Breast epithelium (tissue), 4 donors: ENCODE data around the gene RCAN1. TPM values are rescaled to one million over a fixed set of nuclear protein-coding genes. Genes with fewer than 3 reads are reported as not detected.
A peak's percentile ranks its signal among the peaks of the same experiment; 100 is the strongest.

Experiments
- DNase-seq, 2 donors: peaks; one replicate each; pipeline ENCODE4 v3.0.0-alpha.2; 2019; ENCODE audit warnings: low spot score in 2 of 2
- H3K27ac ChIP-seq, 2 donors: fragments of 200-600 bp; sonication (generic) in 1 of 2; one replicate each; pipeline ENCODE4 v1.5.1; 2016 to 2019; ENCODE audit warnings: mild to moderate bottlenecking in 1 of 2
- H3K27me3 ChIP-seq, 2 donors: fragments of 200-600 bp; sonication (generic) in 1 of 2; one replicate each; pipeline versions ENCODE4 v1.5.1 to v1.6.0; 2017 to 2019; ENCODE audit warnings: control low read depth in 1 of 2, mild to moderate bottlenecking in 1 of 2
- H3K36me3 ChIP-seq: fragments of 200-600 bp; one replicate; pipeline ENCODE4 v1.5.1; 2019
- H3K4me1 ChIP-seq, 2 donors: fragments of 200-600 bp; sonication (generic); one replicate each; pipeline ENCODE4 v1.5.1; 2016 to 2019; ENCODE audit warnings: control low read depth in 1 of 2
- H3K4me3 ChIP-seq, 3 donors: fragments of 200-600 bp; sonication (generic); 1 replicate in 2 of 3; 2 replicates in 1 of 3; pipeline ENCODE4 v1.5.1; 2016 to 2019; ENCODE audit warnings: mild to moderate bottlenecking in 3 of 3, moderate library complexity in 2 of 3
- H3K9me3 ChIP-seq, 2 donors: fragments of 200-600 bp; sonication (generic) in 1 of 2; one replicate each; pipeline ENCODE4 v1.5.1; 2016 to 2019; ENCODE audit warnings: control low read depth in 1 of 2
- CTCF ChIP-seq, 3 donors: fragments of 450-650 bp; IDR thresholded peaks; one replicate each; pipeline ENCODE4 v1.5.1; 2016 to 2017; ENCODE audit warnings: antibody characterized with exemption in 3 of 3, mild to moderate bottlenecking in 3 of 3, moderate library complexity in 3 of 3
- POLR2A ChIP-seq: fragments of 450-650 bp; IDR thresholded peaks from one replicate; pipeline ENCODE4 v1.6.1; 2016; ENCODE audit warnings: antibody characterized with exemption, mild to moderate bottlenecking, moderate library complexity
- POLR2AphosphoS5 ChIP-seq, 3 donors: sonication (generic); formaldehyde crosslinking; IDR thresholded peaks; one replicate each; pipeline ENCODE4 v1.6.1; 2017; ENCODE audit warnings: antibody characterized with exemption in 3 of 3
- intact Hi-C: fragments of 100-400 bp; cut with DNase I; formaldehyde crosslinking; loops from one replicate; pipeline ENCODE4 v1.15.1; 2023; ENCODE audit warnings: low total_unique reads
- total RNA-seq, 3 donors: library from RNA; depleted of rRNA; stranded (reverse); fragments of >200 nt; gene quantifications; one replicate each; pipeline ENCODE4 v1.1.0, GENCODE V29; 2016

RCAN1 gene
- total RNA-seq, 3 donors from 2014 or later: 30.1 to 73.0 (median 47.9) TPM

GRCh38 chr21:34615487-34615814 is 538 bp upstream of the RCAN1 start:
- DNase-seq: no peak
- Histone ChIP-seq H3K4me1 (peaks cover 0 to 10% of the 10 kb centered on the region in 2 donors), H3K4me3 (peak overlapping the region; percentile 68 to 91 (median 82)), H3K36me3 (no peaks in the 10 kb centered on the region), H3K27me3 (no peaks in the 10 kb centered on the region), H3K9me3 (no peaks in the 10 kb centered on the region), H3K27ac (peak overlapping the region; percentile 86 to 93)
- TF ChIP-seq POLR2AphosphoS5 (IDR thresholded peaks at IDR 0.05) (no peak), CTCF (IDR thresholded peaks at IDR 0.05) (no peak), POLR2A (no peak)
- intact Hi-C loops: no loop called here

DNA sequence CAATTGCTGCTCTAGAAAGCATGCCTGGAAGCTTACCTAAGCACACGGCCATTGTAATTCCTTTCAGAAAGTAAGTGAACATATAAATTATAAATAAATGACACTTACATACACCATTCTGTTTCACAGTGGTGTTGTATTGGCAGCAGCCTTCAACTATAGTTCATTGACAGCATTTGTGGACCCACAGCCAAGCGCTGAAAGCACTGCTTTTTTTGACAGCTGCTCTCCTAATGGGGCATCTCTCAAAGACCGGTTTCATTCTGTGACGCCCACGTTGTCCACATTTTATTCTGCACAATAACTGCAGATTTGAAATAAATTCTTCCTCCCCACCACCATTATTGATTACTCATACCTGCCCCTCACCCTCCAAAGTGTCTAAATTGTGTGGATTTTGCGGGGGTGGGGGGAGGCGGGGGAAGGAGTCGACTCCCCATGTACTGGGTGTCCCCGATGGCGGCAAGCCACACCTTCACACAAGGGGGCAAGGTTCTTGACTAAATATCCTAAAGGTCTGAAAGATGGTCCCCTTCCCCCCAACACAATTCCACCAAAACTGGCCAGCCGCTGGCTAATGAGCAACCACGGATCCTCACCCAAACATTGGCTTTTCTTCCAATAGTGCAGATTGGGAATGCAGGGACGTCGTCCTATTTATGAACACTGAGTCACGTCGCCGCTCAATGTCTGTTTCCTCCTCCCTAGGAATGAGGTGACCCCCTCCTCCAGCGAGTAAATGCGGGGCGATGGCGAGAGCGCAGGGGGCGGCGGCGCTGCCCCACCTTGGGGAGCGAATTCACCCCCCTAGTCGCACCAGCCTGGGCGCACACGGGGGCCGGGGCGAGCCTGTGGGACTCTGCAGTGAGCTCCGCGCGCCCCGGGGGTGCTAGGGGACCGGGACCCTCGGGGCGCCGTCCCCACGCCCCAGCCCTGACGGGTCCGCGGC is 960 bp downstream of the RCAN1 start:
- intact Hi-C loops: no loop called here
- Histone ChIP-seq H3K4me1 (peaks cover 0 to 10% of the 10 kb centered on the region in 2 donors), H3K27me3 (no peaks in the 10 kb centered on the region), H3K36me3 (no peaks in the 10 kb centered on the region), H3K27ac (peak overlapping the region; percentile 86 to 93), H3K4me3 (peak overlapping the region; percentile 68 to 91 (median 82)), H3K9me3 (no peaks in the 10 kb centered on the region)
- TF ChIP-seq CTCF (IDR thresholded peaks at IDR 0.05): no peak
- TF ChIP-seq POLR2A: no peak
- TF ChIP-seq POLR2AphosphoS5 (IDR thresholded peaks at IDR 0.05): no peak
- DNase-seq: no peak

DNA sequence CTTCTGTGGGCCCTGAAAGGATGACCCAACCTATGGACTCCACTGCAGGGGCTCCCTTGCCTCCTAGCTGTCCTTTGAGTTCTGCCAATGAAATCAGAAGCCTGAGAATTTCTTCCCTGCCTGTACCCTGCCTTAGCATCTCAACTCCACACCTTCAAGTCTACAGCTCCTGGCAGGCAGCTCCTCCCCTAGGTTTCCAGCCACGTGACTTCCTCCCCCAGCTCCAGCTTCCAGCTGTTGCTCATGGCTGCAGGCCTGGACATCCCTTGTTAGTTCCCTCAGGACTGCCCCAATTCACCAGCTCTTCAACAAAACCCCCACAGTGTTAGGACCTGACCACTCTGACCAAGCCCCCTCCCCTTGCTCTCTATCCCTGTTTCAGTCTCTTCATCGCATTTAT is 2.4 kb downstream of the RCAN1 start:
- Histone ChIP-seq H3K27ac (no peak overlapping the region), H3K27me3 (no peaks in the 10 kb centered on the region), H3K4me1 (peaks cover 0 to 10% of the 10 kb centered on the region in 2 donors), H3K4me3 (no peak overlapping the region), H3K36me3 (no peaks in the 10 kb centered on the region), H3K9me3 (no peaks in the 10 kb centered on the region)
- intact Hi-C loops: no loop called here
- TF ChIP-seq POLR2A (no peak), CTCF (IDR thresholded peaks at IDR 0.05) (no peak), POLR2AphosphoS5 (IDR thresholded peaks at IDR 0.05) (no peak)
- DNase-seq: no peak

- Histone ChIP-seq H3K27me3 (no peaks in the 10 kb centered on the region), H3K4me1 (peaks cover 0 to 10% of the 10 kb centered on the region in 2 donors), H3K4me3 (no peak overlapping the region), H3K27ac (no peak overlapping the region), H3K36me3 (no peaks in the 10 kb centered on the region), H3K9me3 (no peaks in the 10 kb centered on the region)
- no peak for DNase-seq
- TF ChIP-seq POLR2A (no peak), POLR2AphosphoS5 (IDR thresholded peaks at IDR 0.05) (no peak), CTCF (IDR thresholded peaks at IDR 0.05) (no peak)
- intact Hi-C loops: no loop called here
Observed at GRCh38 chr21:34612056-34612455, 2.9 kb downstream of the RCAN1 start.

GRCh38 chr21:34611528-34611927 is 3.4 kb downstream of the RCAN1 start:
- Histone ChIP-seq H3K36me3 (no peaks in the 10 kb centered on the region), H3K9me3 (no peaks in the 10 kb centered on the region), H3K27ac (no peak overlapping the region), H3K27me3 (no peaks in the 10 kb centered on the region), H3K4me1 (peaks cover 0 to 10% of the 10 kb centered on the region in 2 donors), H3K4me3 (no peak overlapping the region)
- intact Hi-C loops: no loop called here
- TF ChIP-seq CTCF (IDR thresholded peaks at IDR 0.05): no peak
- DNase-seq: no peak
